A549 treated with ZK216348 at 1 μM for 4 hours (cell line): Measurements from ENCODE around the gene ANXA3. TPM values are rescaled to one million over a fixed set of nuclear protein-coding genes. Genes with fewer than 3 reads are reported as not detected.

Experiments
- total RNA-seq: library from RNA; stranded (reverse); fragments of 200-300 nt; extraction: Qiagen RNA extraction; gene quantifications from 5 replicates; pipeline ENCODE4 v1.2.3, GENCODE V29; 2022; ENCODE audit warnings: low read depth

Gene ANXA3
- total RNA-seq, result 56.7 to 92.0 TPM (median 59.6 TPM) in 5 replicates

DNA sequence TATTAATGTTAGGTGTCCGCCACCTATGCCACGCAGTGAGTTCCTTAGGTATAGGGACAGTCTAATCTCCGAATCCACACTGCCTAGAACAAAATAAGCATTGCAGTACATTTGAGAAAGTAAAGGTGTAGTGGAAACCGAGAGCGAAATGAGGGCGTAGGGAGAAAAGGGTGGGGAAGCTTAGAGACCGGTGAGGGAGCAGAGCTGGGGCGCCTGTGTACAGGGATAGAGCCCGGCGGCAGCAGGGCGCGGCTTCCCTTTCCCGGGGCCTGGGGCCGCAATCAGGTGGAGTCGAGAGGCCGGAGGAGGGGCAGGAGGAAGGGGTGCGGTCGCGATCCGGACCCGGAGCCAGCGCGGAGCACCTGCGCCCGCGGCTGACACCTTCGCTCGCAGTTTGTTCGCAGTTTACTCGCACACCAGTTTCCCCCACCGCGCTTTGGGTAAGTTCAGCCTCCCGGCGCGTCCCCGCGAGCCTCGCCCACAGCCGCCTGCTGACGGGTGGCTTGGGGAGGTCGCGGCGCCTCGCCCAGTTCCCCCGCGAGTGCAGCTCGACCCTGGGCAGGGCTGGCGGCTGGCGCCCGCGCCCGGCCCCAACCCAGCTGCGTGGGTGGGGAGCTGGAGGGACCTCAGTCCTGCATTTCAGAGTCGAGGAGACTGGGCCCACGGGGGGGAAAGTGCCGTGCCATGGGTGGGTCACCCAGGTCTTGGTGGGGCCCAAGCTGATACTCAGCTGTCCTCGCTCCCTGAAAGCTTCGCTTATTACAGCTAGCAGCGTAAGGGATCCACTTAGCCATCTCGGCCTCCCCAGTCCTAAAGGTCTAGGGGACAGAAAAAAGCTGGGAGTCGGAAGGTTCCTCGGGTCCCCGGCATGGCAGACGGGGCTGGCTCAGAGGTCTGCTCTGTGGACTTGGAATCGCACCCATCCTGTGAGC lies at the start of gene ANXA3:
ANXA3 (plus strand) TSS at position 351 of the 932 bp plus-strand sequence. CDS start 2,704 bp downstream, outside the sequence.

Other genes starting within 250 kb of the ANXA3 start
- 7.4 to 16.6 TPM (median 14.5 TPM) in 5 replicates for gene BMP2K, start 224.6 kb downstream of the ANXA3 start, total RNA-seq